NCI-H2171 (cell line): Measurements from ENCODE around the gene HMBS.

Experiments
- DNase-seq: peaks from one replicate; lab custom pipeline; 2025; lab: John Stamatoyannopoulos, UW

The HMBS gene

DNA sequence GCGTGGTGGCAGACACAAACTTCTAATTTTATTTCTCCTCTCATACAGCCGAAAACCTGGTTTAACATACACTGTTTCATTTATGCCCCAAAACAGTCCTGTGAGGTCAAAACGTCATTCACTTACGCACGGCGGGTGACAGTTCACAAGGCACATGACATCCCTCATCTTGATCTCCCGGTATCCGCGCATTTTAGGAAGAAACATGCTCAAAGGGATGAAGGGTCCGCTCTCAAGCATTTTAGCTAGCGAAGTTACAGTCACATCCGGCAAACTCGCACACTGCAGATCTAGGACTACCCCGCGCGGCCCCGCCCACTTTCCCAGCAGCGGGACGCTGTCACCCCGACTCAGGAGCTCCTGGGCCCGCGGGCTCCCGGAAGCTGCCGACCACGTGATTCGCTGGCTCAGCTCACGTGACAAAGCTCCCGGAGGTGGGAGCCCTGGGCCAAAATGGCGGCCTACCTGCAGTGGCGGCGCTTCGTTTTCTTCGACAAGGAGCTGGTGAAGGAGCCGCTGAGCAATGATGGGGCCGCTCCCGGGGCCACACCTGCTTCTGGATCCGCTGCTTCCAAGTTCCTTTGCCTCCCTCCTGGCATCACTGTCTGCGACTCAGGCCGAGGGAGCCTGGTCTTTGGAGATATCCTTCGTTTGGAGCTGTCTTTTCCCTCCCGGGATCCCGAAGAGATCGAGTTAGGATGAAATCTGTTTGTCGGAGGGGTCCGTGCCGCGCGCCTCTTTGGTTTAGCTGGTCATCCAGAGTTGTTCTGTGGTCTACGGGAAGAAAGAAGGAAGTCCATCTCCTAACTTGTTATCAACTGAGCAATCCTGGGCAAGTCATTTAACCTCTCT, 17.1 kb upstream of the HMBS start, which contains the start of gene VPS11:
Gene VPS11, plus strand, starts transcription at position 448 of the 852 bp plus-strand sequence. Its CDS starts 6 bp downstream, at position 454.
- peak; percentile 78 for DNase-seq

DNA sequence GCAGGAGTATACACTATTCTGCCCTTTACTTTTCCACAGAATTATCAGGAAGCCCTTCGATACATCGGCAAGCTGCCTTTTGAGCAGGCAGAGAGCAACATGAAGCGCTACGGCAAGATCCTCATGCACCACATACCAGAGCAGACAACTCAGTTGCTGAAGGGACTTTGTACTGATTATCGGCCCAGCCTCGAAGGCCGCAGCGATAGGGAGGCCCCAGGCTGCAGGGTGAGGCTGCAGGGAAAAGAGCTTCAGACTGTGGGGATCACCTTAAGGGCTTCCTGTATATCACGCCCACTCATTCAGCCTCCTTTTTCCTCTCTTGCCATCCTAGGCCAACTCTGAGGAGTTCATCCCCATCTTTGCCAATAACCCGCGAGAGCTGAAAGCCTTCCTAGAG, 6.8 kb upstream of the HMBS start:
- no peak for DNase-seq

DNA sequence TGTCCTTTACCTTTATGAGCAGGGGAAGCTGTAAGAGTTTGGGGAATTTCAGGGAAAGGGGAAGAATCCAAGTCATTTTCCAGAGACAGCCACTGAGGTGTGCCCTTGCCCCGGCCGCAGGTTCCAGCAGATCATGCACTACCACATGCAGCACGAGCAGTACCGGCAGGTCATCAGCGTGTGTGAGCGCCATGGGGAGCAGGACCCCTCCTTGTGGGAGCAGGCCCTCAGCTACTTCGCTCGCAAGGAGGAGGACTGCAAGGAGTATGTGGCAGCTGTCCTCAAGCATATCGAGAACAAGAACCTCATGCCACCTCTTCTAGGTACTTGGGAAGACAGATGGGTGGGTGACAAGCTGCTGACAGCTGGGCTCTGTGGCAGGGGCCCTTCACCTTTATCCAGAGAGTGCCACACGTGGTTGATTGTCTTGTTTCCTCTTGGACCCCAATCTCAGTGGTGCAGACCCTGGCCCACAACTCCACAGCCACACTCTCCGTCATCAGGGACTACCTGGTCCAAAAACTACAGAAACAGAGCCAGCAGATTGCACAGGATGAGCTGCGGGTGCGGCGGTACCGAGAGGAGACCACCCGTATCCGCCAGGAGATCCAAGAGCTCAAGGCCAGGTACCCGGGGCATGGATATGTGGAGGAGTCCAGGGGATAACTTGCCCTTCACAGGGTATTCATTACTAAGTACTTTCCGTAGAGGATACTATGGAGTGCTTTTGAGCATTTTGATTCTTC, 5.8 kb upstream of the HMBS start:
- no peak for DNase-seq

DNA sequence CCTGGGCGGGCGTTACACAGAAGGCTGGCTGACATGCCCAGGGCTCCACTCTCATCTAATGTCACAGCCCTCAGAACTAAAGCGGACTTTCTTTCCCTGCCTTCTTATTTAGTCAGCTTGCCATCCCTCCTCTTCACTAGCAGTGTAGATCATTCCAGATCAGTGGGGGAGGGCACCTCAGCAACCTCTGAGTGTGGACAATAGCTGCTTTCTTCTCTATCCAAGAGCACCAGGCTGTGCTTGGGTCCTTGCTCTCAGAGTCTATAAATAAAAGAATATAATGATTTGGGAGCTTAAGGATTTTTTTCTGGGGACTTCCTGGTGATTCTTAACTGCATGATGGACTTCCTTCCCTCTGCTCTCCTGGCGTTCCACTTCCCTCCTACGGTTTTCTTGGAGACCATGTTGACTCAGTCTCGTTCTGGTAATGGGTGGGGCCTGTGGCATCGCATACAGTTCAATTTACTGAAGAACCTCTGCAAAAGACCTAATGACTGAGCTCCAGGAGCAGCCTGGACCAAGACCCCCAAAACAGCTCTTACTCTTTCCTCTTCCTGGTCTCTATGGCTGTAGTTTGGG, 2.9 kb upstream of the HMBS start:
- DNase-seq, result no peak

DNA sequence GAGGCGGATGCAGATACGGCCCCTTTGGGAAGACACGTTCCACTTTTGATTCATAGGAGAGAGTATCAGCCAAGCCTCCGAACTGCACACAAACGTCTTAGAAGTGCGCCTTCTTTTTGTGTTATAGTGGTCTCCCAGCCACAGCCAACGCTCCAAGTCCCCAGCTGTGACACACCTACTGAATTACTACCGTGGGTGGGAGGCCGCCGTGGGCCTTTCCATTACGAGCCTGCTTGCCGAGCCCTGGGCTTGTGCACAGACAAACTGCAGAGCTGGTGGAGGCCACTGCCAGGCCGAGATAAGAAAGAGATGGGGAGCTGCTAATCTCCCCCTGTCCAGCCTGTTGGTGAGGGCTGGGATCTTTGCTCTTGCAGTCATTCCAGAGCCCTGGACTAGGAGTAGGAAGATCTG, 761 bp downstream of the HMBS start:
- no peak for DNase-seq

DNA sequence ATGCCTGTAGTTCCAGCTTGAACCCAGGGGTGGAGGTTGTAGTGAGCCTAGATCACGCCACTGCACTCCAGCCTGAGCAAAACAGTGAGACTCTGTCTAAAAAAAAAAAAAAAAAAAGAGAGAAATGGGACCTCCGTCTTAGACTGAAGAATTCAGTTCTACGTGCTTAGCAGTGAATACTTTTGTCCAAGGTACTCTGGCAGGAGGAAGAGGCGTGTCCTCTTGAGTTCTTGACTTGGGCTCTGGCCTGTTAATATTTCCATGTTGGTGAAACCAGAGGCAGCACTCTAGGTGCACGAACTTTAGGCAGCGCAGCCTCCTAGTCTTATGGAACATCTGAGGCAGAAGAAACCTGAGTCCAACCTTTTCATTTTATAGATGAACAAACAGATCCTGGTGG, 2.4 kb downstream of the HMBS start:
- no peak for DNase-seq

DNA sequence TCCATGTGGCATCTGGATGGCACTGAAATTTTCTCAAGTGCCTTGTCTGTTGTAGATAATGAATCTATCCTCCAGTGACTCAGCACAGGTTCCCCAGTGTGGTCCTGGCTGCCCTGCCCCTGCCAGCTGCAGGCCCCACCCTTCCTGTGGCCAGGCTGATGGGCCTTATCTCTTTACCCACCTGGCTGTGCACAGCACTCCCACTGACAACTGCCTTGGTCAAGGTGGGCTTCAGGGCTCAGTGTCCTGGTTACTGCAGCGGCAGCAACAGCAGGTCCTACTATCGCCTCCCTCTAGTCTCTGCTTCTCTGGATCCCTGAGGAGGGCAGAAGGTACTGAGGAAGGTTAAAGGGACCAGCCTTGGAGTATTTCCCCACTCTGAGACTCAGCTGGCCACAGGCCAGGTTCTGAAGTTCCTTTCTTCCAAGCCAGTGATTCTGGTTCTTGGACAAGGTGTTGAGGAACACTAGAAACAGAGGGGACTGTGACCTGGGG, 3.1 kb downstream of the HMBS start:
- no peak for DNase-seq

DNA sequence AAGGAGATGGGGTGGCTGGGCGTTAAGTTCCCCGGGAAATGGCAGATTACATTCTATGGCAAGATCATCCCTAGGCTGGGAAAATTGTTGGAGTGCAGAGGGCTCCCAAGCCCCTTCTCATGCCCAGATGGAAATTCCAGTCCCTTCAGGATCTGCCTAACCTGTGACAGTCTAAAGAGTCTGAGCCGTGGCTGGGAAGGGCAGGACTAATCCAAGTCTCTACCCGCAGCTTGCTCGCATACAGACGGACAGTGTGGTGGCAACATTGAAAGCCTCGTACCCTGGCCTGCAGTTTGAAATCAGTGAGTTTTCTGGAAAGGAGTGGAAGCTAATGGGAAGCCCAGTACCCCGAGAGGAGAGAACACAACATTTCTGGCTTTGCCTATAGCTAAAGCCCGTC, 3.7 kb downstream of the HMBS start:
- no peak for DNase-seq

DNA sequence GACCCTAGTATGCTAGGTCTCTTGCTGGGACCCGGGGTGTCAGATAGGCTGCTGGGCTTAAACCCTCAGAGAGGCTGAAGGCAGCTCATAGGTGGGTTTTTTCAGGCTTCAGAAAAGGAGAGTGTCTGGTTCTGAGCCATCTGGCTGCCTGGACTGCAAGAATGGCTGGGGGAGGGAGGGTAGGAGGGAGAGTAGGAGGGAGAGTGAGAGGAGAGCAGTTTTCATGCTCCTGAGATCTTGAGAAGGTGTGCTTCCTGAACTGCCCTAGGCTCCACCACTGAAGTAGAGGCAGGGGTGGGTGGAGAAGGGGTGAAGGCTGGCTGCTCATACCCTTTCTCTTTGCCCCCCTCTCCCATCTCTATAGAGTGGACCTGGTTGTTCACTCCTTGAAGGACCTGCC, 4.6 kb downstream of the HMBS start:
- DNase-seq, result no peak

DNA sequence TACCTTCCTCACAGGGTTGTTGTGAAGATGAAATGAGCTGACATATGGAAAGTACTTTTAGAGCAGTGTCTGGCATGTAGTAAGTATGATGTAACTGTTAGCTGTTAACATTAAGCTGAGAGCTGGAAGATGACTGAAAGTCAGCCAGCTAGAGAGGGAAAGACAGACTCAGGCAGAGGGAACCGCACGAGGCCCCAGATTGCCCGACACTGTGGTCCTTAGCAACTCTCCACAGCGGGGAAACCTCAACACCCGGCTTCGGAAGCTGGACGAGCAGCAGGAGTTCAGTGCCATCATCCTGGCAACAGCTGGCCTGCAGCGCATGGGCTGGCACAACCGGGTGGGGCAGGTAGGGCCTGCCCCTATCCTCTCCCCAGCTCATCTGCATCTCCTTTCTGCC, 6.5 kb downstream of the HMBS start:
- DNase-seq, result no peak

DNA sequence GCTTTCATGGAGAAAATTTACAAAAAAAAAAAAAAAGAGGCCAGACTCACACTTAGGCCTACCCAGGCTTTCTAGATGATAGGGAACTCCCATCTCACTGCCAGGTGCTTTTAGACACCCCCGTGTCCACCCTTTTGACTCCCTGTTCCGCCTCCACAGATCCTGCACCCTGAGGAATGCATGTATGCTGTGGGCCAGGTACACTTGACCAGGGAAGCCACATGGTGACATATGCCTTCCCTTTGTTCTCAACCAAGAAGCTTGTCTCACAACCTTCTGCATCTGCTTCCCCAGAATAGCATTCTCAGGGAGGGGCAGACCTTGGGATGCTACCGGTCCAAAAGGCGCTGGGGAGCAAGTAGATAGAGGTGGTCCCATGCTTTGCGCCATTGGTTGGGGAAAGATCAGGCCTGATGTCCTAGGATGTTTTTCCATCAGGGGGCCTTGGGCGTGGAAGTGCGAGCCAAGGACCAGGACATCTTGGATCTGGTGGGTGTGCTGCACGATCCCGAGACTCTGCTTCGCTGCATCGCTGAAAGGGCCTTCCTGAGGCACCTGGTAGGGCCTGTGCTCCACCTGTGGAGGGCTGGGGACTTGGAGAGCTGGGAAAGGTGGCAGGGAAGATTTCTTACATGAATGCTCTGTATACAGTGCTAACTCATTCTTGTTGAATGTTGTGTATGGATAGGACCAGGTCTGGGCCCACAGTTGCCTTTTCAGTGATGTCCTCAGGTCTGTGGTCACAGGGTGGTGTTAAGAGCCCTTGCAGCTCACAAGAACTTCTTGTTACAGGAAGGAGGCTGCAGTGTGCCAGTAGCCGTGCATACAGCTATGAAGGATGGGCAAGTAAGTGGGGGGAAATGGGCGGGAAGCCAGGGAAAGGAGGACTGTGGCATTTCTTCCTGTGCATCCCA, 7.5 kb downstream of the HMBS start:
- no peak for DNase-seq

DNA sequence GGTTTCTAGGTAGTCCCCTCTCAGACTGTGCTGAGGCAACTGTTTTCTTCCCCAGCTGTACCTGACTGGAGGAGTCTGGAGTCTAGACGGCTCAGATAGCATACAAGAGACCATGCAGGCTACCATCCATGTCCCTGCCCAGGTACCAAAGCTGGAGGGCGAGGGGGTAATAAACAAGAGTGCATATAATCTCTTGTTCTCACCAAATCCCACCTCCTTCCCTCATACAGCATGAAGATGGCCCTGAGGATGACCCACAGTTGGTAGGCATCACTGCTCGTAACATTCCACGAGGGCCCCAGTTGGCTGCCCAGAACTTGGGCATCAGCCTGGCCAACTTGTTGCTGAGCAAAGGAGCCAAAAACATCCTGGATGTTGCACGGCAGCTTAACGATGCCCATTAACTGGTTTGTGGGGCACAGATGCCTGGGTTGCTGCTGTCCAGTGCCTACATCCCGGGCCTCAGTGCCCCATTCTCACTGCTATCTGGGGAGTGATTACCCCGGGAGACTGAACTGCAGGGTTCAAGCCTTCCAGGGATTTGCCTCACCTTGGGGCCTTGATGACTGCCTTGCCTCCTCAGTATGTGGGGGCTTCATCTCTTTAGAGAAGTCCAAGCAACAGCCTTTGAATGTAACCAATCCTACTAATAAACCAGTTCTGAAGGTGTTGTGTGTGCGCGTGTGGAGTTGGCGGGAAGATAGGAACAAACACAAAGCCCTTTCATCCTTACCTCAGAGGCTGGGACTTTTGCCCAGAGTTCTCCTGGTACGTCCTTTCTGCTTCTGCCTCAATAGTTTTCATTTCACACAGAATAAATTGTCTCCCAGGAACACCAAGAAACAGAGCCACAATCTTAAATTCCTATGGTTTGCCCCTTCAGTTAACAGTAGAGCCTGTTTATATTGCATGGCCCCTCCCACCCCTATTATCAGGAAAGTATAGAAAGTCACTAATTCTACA, 8.5 kb downstream of the HMBS start:
- DNase-seq, result no peak

DNA sequence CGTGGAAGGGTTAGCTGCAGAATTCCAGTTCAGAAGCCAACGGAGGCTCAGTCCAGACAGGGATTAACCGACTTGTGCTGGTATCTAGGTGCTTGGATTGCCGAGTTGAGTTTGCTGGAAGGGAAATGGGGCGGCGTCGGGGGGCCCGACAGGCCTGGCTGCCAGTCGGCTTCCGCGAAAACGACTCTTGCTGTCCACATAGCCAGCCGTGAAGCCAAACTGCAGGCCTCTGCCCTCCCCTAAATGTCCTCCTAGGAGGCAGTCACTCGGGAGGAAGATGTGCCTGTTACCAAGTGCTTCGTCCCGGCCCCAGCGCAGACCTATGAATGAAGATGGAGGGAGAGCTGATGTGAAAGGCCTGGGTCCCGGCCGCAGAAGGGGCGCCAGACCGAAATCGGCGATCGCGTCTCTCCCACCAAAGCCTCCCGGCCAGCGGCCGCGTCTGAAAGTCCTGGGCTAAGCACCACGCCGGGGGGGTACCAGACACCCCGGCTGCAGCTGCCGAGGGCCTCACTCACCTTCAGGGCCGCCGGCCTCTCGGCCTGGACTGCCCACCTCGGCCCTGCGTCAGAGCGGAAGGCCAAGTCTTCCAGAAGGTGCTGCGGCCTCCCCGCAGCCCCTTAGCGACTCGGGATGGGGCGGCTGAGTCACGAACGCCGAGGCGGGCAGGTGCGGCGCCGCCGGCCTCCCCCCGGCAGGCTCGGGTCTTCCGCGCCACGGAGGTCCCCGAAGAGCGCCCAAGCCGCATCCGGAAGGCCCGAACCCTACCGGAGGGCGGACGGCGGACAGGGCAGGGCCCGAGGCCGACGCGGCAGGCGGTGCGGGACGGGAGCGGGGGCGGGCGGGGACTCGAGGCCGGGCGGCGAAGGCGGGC, 9.5 kb downstream of the HMBS start:
- no peak for DNase-seq

DNA sequence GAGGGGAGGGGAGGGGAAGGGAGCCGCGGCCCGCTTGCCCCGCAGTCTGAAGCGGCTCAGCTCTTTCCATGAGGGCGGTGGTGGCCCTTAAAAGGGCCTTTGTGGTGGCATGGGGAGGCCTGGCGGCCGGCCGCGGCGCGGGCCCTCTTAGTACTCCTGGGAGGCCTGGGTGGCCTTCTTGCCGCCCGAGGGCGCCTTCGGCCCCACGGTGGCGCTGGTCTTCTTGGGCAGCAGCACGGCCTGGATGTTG, 10.1 kb downstream of the HMBS start:
- no peak for DNase-seq

DNA sequence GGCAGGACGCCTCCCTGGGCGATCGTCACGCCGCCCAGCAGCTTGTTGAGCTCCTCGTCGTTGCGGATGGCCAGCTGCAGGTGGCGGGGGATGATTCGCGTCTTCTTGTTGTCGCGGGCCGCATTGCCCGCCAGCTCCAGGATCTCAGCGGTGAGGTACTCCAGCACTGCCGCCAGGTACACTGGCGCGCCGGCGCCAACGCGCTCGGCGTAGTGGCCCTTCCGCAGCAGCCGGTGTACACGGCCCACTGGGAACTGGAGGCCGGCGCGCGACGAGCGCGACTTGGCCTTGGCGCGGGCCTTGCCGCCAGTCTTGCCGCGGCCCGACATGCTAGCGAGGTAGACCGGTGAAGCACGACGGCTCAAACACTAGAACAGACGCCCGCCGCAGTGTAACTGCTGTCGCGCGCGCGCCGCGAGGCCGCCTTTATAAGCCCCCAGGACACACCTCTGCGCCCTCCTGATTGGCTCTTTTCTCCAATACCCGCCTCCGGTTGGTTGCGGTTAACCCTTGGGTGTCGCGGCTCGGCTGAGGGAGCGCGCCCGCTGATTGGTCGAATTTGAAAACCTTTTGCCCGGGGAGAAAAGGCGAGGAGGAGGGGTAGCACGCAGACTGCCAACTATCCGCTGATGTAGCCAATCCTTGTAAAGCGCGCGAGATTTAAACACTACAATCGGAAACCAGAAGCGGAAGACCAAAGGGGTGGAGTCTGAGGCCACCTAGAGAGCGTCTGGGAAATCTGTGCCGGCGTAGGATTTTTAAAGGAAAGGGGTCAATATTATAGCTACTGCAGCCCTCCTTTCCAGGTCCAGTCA, 10.6 kb downstream of the HMBS start:
- peak; percentile 90 for DNase-seq

DNA sequence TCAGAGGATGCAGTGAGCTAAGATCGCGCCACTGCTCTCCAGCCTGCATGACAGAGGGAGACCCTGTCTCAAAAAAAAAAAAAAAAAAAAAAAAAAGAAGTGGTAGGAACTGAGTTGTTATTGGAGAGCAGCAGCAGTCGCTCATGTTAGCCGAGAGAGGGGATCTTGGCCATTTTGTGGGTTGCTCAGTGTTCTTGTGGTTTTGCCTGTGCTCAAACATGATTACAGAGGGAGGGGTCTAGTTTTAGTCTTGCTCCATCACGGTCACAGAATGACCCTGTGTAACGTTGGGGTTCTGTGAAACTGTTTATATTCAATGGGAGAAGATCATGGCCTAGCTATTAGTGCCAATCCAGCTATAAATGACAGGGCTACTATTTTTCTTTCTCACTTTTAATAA, 15.0 kb downstream of the HMBS start:
- no peak for DNase-seq

DNA sequence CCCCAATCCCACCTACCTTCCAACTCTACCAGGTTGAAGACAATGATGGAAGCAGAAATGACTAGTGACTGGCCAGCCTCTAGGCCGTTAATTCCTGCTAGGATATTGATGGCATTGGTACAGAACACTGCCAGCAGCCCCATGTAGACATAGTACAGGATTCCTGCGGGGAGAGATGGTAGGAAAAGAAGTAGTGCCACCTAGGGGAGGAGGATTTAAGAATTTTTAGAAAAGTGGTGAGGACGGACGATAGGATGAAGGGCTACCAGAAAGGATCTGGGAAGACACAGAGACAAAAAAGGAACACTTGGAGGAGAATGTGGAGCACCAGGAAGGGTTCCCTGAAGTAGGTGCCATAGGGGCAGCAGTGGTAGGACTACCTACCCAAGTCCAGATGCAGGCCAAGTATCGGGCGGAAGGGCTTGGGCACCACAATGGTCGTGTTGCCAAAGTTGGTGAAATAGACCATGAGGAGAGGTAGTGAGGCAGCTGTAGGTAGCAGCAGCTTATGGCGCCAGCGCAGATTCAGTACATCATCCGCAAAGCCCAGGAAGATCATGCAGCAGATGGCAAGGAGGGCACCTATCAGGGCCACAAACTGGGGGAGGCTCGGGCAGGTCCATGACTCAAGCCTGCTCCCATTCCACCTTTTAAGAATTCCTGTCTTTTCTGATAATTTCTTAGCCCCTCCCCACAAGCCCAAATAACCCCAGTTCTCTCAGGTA, 15.7 kb downstream of the HMBS start:
- DNase-seq, result no peak
